Motor neuron (in vitro differentiated cells): ENCODE results near the gene LRRC74A. TPM values are rescaled to one million over a fixed set of nuclear protein-coding genes. Genes with fewer than 3 reads are reported as not detected.

Experiments used
- ATAC-seq, 8 experiments: fragments of 200-7000 bp; cut with Tn5 transposase; replicated peaks in 6 of 8; 2 replicates each; pipeline ENCODE4 v1.8.0; 2021; ENCODE audit warnings: mild to moderate bottlenecking in 8 of 8, moderate library complexity in 8 of 8
- H3K27ac ChIP-seq, 2 donors: fragments of 250-450 bp; sonication (Bioruptor Pico); 2 replicates each; pipeline ENCODE4 v1.9.0; 2021; ENCODE audit warnings: antibody characterized with exemption in 2 of 2, mild to moderate bottlenecking in 2 of 2, moderate library complexity in 1 of 2
- H3K4me1 ChIP-seq, 2 donors: fragments of 250-450 bp; sonication (Bioruptor Pico); replicated peaks in 1 of 2; 2 replicates each; pipeline ENCODE4 v1.6.1; 2021; ENCODE audit warnings: antibody characterized with exemption in 2 of 2, mild to moderate bottlenecking in 2 of 2, moderate library complexity in 1 of 2
- H3K4me3 ChIP-seq, 5 donors: fragments of 250-450 bp; sonication (Bioruptor Pico); 2 replicates each; pipeline ENCODE4 v1.9.0; 2021; ENCODE audit warnings: antibody characterized with exemption in 5 of 5, mild to moderate bottlenecking in 5 of 5, moderate library complexity in 4 of 5
- WGBS, 10 experiments: fragments of 450-650 bp; shearing (Covaris generic); methylation state at CpG; one replicate each; pipeline ENCODE4 v1.0.0; 2022; 5-methylcytosine and 5-hydroxymethylcytosine counted together
- in situ Hi-C, 9 experiments: fragments of 400-800 bp; cut with MboI; loops; one replicate each; pipeline ENCODE4 v1.15.0; 2021; ENCODE audit warnings: low sequenced_read_pairs in 9 of 9, low pct_unique_long_range_greater_than_20kb in 2 of 9; ENCODE audit not compliant: unreplicated experiment in 9 of 9
- total RNA-seq, 8 experiments: library from RNA; unstranded; fragments of 300-600 nt; gene quantifications; 2 replicates each; pipeline versions ENCODE4 v1.2.3 to v1.2.4, GENCODE V29; 2022

LRRC74A gene
- total RNA-seq, 8 experiments from 2014 or later: 0.38 to 0.80 TPM; not detected in 6

DNA sequence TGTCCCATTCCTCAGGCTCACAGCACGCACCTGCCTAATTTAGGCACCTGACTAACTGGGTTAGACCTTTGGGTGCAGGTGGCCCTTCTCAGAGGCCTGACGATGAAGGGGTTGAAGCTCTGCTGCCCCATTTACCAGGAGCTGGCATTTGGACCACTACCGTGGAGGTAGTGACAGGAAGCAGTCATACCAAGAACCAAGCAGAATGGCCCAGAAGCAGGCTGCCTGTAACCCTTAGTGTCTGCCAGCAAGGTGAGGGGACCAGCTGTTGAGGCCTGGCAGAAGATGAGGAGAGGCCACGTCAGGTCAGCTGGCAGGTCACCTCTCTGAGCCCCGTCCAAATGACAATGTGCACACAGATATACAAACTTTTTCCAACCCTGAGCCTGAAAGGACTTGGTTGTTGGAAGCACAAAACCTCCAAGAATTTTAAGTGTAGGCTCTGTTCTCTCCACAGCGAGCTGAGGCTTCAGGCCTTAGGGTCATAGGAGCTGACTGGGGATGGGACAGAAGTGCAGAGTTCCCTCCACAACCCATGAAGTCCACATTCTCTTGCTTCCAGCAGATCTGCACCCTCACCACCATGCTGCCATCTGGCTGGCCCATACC lies 41.8 kb upstream of the LRRC74A start:
- Histone ChIP-seq H3K27ac (no peak overlapping the region), H3K4me1 (peaks cover 0 to 12% of the 10 kb centered on the region in 2 donors), H3K4me3 (no peak overlapping the region)
- in situ Hi-C loops: loop anchor here in 1 of 9 experiments (10.0 kb wide), 1 partner anchor 80 kb away; no protein-coding TSS in a partner anchor
- peak in 1 of 8 experiments; percentile 1 for ATAC-seq
- WGBS, 10 experiments: 83 to 100% (median 100%) methylated on average over 1 to 5 of the region's 6 CpGs; no CpG with 5 or more reads in 3 of the 10 experiments

DNA sequence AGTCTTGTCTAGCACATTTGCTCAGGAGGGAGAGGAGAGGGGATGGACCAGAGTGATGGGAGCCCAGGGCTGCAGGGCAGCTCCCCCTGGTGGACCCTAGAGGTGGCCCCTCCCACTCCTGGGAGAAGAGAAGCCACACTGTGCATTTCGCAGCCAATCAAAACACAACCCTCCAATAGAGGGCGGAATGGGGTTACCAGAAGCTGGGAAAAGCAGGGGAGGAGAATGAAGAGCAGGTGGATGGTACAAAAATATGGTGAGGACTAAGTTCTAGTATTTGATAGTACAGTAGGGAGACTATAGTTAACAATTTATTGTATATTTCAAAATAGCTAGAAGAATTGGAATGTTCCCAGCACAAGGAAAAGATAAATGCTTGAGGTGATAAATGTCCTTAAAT lies 41.3 kb upstream of the LRRC74A start:
- in situ Hi-C loops: loop anchor here in 1 of 9 experiments (10.0 kb wide), 1 partner anchor 80 kb away; no protein-coding TSS in a partner anchor
- WGBS, 10 experiments: 0 to 50% (median 23%) methylated on average over 1 to 2 of the region's 2 CpGs; no CpG with 5 or more reads in 2 of the 10 experiments
- Histone ChIP-seq H3K27ac (no peak overlapping the region), H3K4me3 (no peak overlapping the region), H3K4me1 (peaks cover 0 to 12% of the 10 kb centered on the region in 2 donors)
- peak; percentile 86 to 100 (median 94) for ATAC-seq

DNA sequence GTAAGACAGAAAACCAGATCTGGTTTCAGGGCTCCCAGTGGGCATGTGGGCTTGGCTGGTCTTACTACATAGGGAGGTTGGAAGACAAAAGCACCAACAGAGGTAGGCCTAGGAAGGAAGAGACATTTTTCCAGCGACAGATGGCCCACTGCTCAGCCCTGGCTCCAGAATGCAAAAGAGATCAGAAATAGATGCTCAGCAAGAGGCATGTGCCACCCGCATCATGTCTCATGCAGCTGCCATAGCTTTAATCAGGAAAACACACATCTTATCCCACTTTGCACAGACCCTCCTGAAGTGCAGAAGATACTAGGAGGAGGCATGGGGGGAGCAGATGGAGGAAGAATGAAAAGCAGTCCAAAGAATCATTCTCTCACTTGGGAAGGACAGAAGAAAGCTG lies 39.6 kb upstream of the LRRC74A start:
- WGBS, 10 experiments: 80 to 100% (median 100%) methylated on average over 1 to 2 of the region's 2 CpGs; no CpG with 5 or more reads in 3 of the 10 experiments
- in situ Hi-C loops: loop anchor here in 1 of 9 experiments (10.0 kb wide), 1 partner anchor 82 kb away; no protein-coding TSS in a partner anchor
- no peaks in the 10 kb centered on the region for H3K4me1 ChIP-seq
- H3K27ac ChIP-seq: no peak overlapping the region
- no peak for ATAC-seq
- H3K4me3 ChIP-seq: no peak overlapping the region

DNA sequence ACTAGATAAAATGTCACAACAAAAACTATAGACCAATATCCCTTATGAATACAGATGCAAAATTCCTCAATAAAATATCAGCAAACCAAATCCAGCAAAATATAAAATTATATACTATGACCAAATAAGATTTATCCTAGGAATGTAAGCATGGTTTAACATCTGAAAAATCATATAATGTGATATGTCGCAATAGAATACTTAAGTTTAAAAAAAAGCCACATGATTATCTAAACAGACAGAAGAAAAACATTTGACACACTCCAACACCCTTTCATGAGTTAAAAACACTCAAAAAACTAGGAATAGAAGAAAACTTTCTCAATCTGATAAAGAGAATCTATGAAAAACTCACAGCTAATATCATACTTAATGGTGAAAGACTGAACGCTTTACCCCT lies 33.8 kb upstream of the LRRC74A start:
- 83 to 100% (median 96%) methylated on average over 1 to 2 of the region's 2 CpGs for WGBS, 10 experiments
- in situ Hi-C loops: no loop called here

DNA sequence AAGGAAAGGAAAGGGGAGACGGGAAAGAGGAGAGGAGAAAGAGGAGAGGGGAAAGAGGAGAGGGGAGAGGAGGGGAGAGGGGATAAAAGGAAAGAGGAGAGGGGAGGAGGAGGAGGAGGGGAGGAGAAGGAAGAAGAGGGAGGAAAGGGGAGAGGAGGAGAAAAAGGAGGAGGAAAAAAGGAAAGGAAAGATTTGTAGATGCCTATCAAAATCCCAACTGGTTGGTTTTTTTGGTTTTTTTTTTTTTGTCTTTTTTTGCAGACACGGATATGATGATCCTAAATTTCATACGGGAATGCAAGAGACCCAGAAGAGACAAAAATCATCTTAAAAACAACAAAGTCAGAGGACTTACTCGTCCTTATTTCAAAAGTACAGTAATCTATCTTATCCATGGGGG lies 32.9 kb upstream of the LRRC74A start:
- no peak overlapping the region for H3K4me3 ChIP-seq
- no peak for ATAC-seq
- 0 to 100% (median 98%) methylated on average over 1 to 4 of the region's 4 CpGs for WGBS, 10 experiments
- in situ Hi-C loops: no loop called here
- no peak overlapping the region for H3K27ac ChIP-seq
- H3K4me1 ChIP-seq: no peaks in the 10 kb centered on the region

More for the DNA sequence above, 33.8 kb upstream of the LRRC74A start:
- no peak overlapping the region for H3K4me3 ChIP-seq
- H3K27ac ChIP-seq: no peak overlapping the region
- no peak for ATAC-seq
- no peaks in the 10 kb centered on the region for H3K4me1 ChIP-seq

DNA sequence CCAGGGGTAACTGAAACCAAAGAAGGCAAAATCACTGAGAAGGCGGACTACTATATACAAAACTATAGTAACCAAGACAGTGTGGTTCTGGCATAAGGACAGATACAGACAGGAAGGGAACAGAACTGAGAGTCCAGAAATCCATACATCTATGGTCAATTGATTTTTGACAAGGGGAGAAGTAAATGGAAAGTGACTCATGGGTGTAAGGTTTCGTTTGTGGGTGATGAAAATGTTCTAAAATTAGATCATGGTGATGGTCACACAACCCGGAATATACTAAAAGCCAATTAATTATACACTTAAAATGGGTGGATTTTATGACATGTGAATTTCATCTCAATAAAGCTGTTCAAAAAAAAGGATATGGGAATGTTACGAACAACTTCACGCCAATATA lies 32.3 kb upstream of the LRRC74A start:
- H3K27ac ChIP-seq: no peak overlapping the region
- peak in 1 of 8 experiments; percentile 23 for ATAC-seq
- in situ Hi-C loops: no loop called here
- H3K4me1 ChIP-seq: no peaks in the 10 kb centered on the region
- WGBS, 10 experiments: 58 to 100% (median 76%) methylated on average over 1 to 5 of the region's 5 CpGs; no CpG with 5 or more reads in 3 of the 10 experiments
- no peak overlapping the region for H3K4me3 ChIP-seq

DNA sequence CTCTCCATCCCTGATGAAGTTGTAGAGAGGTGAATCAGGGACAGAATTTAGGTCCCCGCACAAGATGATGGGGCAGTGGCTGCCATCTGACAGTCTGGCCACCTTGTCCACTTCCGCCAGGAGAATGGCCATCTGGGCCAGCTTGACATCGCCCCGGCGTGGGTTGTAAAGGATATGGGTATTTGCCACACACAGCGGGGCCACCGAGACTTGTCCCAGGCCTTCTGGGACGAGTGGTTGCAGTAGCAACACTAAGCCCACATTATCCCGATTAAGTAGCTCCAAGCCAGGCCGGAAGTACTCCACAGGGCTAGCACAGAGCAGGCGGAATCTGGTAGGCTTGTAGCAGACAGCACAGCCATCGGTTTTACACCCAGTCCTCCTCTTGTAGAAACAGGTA lies 19.8 kb upstream of the LRRC74A start:
- H3K27ac ChIP-seq: no peak overlapping the region
- in situ Hi-C loops: no loop called here
- 80 to 100% (median 89%) methylated on average over 2 to 8 of the region's 12 CpGs; no CpG with 5 or more reads in 4 of the 10 experiments for WGBS, 10 experiments

DNA sequence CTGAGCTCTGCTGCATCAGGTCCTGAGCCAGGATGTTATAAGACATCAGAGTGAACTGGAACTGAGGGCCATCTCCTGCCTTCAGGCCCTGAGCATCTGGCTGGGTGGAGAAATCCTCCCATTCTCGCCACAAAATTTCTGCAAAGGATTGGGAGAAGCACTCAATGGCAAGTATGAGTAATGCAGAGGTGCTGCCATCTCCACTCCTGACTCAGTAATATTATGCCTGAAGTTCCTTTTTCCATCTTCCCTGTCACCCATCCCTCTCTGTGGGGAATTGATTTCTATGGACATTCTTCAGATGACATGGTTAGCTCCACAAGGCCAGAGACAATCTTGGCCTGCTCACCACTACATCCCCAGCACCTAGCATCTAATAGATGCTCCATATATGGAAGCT lies 18.2 kb upstream of the LRRC74A start:
- Histone ChIP-seq H3K4me3 (no peak overlapping the region), H3K4me1 (peaks cover 8 to 14% of the 10 kb centered on the region in 2 donors), H3K27ac (no peak overlapping the region)
- WGBS, 10 experiments: 80% methylated on average over 1 of the region's 1 CpG; no CpG with 5 or more reads in 9 of the 10 experiments
- ATAC-seq: no peak
- in situ Hi-C loops: no loop called here

More for the DNA sequence above, 19.8 kb upstream of the LRRC74A start:
- peaks cover 7 to 12% of the 10 kb centered on the region in 2 donors for H3K4me1 ChIP-seq
- no peak for ATAC-seq
- no peak overlapping the region for H3K4me3 ChIP-seq

DNA sequence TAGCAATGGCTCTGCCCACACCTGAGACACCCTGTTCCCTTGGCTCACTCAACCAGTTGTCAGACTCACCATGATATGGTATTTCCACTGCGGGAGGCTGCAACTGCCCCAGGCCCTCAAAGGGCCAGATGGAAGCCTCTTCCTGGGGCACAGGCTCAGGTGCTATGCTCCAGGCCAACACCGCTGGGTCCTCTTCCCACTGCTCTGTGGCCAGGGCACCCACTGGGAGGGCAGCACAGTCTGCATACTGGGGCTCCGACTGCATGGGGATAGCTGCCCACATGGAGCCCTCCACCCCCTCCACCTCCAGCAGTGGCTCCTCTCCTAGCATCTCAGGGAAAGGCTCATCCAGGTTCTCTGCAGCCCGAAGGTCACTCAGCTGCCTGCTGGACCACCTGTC lies 17.2 kb upstream of the LRRC74A start:
- Histone ChIP-seq H3K27ac (no peak overlapping the region), H3K4me3 (no peak overlapping the region), H3K4me1 (peaks cover 12 to 17% of the 10 kb centered on the region in 2 donors)
- ATAC-seq: no peak
- 100% methylated on average over 1 of the region's 4 CpGs; no CpG with 5 or more reads in 8 of the 10 experiments for WGBS, 10 experiments
- in situ Hi-C loops: no loop called here

DNA sequence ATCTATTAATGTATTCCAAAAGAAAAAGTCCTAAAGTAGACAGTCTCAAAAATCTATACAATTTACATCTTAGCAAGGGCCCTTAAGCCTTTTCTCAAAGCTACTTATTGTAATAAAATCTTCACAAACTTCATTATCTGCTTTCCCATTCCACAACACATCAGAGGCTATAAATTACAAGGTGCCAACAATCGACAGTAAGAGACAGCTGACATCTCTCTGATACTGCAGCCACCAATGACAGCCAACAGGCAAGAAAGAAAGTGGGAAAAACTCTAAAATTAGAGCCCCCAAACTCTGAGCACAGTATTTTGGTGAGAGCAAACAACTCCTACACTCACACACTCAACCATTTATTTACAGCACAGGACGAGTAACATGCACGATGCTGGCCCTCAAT lies 15.7 kb upstream of the LRRC74A start:
- in situ Hi-C loops: no loop called here
- peak in 1 of 8 experiments; percentile 2 for ATAC-seq
- H3K27ac ChIP-seq: no peak overlapping the region
- H3K4me3 ChIP-seq: peak overlapping the region; percentile 14 to 86 (median 76)
- 0 to 71% (median 53%) methylated on average over 1 to 3 of the region's 3 CpGs; no CpG with 5 or more reads in 2 of the 10 experiments for WGBS, 10 experiments
- H3K4me1 ChIP-seq: peaks cover 12 to 17% of the 10 kb centered on the region in 2 donors

DNA sequence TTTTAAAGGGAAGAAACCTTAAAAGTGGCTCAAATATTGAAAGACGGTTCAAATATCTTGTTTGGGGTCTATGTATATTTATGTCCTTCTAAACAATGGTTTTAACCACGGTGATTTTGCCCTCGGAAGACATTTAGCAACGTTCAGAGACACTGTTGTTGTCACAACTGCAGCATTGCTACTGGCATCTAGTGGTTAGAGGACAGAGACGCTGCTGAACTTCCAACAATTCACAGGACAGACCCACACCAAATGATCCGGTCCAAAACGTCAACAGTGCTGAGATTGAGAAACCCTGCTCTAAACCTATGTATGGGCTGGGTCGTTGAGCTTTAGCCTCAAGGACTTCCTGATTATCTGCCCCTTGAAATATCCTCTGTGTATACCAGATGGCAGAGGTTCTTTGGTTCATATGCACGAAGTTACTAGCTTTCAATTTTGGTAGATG lies 15.2 kb upstream of the LRRC74A start:
- WGBS, 10 experiments: 0 to 9% (median 5%) methylated on average over 1 to 9 of the region's 9 CpGs; no CpG with 5 or more reads in 2 of the 10 experiments

DNA sequence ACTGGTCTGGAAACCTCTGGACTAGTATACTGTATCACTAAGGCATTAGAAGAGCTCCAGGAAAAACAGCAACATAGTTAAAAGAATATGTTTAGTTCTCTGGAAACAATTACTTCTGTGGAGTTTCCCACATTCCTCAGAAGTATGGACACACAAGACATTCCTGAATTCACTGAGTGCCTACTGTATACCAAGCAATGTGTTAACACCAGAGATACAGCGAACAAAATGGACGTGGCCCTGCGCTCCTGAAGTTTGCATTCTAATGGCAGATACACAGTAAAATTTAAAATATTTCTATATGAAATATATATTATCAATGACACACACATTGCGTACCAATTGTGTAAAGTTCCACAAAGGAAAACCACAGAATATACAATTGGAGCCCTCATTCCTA lies 14.6 kb upstream of the LRRC74A start:
- WGBS, 10 experiments: 26 to 83% (median 55%) methylated on average over 1 to 4 of the region's 4 CpGs; no CpG with 5 or more reads in 1 of the 10 experiments
- in situ Hi-C loops: no loop called here
- H3K27ac ChIP-seq: no peak overlapping the region
- no peak for ATAC-seq
- peak overlapping the region; percentile 75 to 86 (median 82) for H3K4me3 ChIP-seq
- H3K4me1 ChIP-seq: peaks cover 12 to 17% of the 10 kb centered on the region in 2 donors

More for the DNA sequence above, 15.2 kb upstream of the LRRC74A start:
- peak in 3 of 8 experiments; percentile 38 to 55 (median 49) for ATAC-seq
- Histone ChIP-seq H3K4me3 (peak overlapping the region; percentile 14 to 86 (median 76)), H3K27ac (no peak overlapping the region), H3K4me1 (peaks cover 12 to 17% of the 10 kb centered on the region in 2 donors)
- in situ Hi-C loops: no loop called here

DNA sequence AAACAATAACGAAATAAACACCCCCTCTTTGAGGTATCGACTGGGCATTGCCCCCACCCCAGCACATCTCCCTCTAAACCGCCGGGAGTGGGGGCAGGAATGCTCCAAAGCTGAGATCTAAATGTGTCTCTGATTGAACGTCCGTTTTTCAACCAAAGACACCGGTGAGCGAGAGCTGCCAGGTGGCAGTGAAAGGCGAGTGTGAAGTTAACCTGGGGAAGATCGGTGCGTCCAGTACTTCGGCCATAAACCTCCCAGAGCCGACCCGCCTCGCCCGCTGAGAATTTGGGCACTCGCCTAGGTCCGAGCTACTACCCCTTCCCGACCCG lies 14.2 kb upstream of the LRRC74A start:
- in situ Hi-C loops: no loop called here
- ATAC-seq: peak in 2 of 8 experiments; percentile 3 to 5
- 0 to 22% (median 0%) methylated on average over 1 to 18 of the region's 20 CpGs; no CpG with 5 or more reads in 2 of the 10 experiments for WGBS, 10 experiments
- Histone ChIP-seq H3K27ac (peak overlapping the region; percentile 84 to 86), H3K4me3 (peak overlapping the region; percentile 75 to 86 (median 82)), H3K4me1 (peaks cover 12 to 17% of the 10 kb centered on the region in 2 donors)
